Activated T-cell treated with anti-CD3 and anti-CD28 coated beads, Interleukin-2, amount 50 U/mL, for 4 hours (primary cell): Measurements from ENCODE around the gene ISYNA1. TPM values are rescaled to one million over a fixed set of nuclear protein-coding genes. Genes with fewer than 3 reads are reported as not detected.

ENCODE experiments used
- ATAC-seq, 2 donors: fragments of 200-7000 bp; cut with Tn5 transposase; one replicate each; pipeline ENCODE4 v1.10.0; 2021
- DNase-seq: peaks from one replicate; pipeline ENCODE4 v3.0.0-alpha.2; 2020
- H3K27me3 Mint-ChIP-seq: one replicate; pipeline ENCODE4 v1.8.0; 2021; ENCODE audit warnings: low read depth, mixed read lengths
- H3K36me3 Mint-ChIP-seq: one replicate; pipeline ENCODE4 v1.8.0; 2022; ENCODE audit warnings: mixed read lengths; ENCODE audit not compliant: insufficient read depth
- H3K4me1 Mint-ChIP-seq: one replicate; pipeline ENCODE4 v1.8.0; 2021; ENCODE audit warnings: low read depth, mixed read lengths
- H3K4me3 Mint-ChIP-seq: one replicate; pipeline ENCODE4 v1.8.0; 2021; ENCODE audit warnings: mild to moderate bottlenecking, moderate library complexity, mixed read lengths
- H3K9me3 Mint-ChIP-seq: one replicate; pipeline ENCODE4 v1.8.0; 2021; ENCODE audit warnings: mixed read lengths
- total RNA-seq, 3 donors: library from RNA; stranded (reverse); gene quantifications; one replicate each; pipeline ENCODE4 v1.2.1, GENCODE V29; 2021

The ISYNA1 gene
- total RNA-seq, result 10 to 100 TPM; 10.2 to 16.6 (median 14.4) TPM

DNA sequence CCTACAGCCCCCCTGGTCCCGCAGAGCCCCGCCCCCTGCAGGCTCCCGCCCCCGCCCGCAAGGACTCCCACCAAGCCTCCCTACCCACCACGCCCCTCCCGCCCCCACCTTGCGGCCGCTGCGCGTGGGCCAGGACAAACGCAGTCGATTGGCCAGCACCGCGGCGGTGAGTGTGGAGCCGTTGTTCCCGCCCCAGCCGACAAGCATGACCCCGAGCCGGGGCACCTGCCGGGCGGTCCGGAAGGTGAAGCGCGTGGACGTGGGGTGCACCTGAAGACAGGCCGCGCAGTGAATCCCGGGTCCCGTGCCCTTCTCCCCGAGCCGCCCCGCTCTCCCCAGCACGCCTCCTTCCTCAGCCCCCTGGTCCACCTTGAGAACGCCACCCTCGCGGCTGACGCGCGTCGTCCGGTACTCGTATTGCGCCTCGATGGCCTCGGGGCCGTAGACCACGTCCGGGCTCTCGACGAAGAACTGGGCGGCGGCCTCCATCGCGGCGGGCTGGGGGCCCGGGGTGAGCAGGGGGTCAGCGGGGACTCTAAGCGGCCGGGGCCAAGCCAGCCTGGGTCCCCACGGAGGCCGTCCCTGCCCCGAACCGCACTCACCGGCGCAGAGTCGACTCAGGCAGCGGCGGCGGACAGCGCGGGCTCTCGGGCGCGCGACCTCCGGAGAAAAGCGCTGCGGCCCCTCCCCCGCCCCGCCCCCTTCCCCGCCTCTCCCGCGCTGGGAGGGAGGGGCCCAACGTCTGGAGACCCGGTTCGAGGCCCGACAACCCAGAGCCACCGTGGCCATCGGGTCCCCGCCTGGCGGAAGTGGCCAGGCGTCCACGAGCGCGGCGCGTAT is at the start of gene ISYNA1:
Gene ISYNA1, minus strand, starts transcription at position 643 of the 840 bp plus-strand sequence. Its CDS starts 154 bp downstream, at position 489.
- H3K9me3 Mint-ChIP-seq, result peaks cover 3% of the 10 kb centered on the region
- peak within 1 kb of the TSS; percentile 72 for H3K4me3 Mint-ChIP-seq
- H3K36me3 Mint-ChIP-seq, result no peaks in the 10 kb centered on the region
- H3K27me3 Mint-ChIP-seq, result no peaks in the 10 kb centered on the region
- ATAC-seq (peak; percentile 29 to 30), DNase-seq (peak; percentile 58)
- H3K4me1 Mint-ChIP-seq, result peaks cover 24% of the 10 kb centered on the region

- Mint-ChIP-seq H3K4me1 (peaks cover 60% of the 10 kb centered on the region), H3K36me3 (no peaks in the 10 kb centered on the region), H3K9me3 (no peaks in the 10 kb centered on the region), H3K4me3 (no peak overlapping the region), H3K27me3 (no peaks in the 10 kb centered on the region)
- DNase-seq, result no peak
- no peak for ATAC-seq
Observed at GRCh38 chr19:18486746-18487145, 48.8 kb upstream of the ISYNA1 start.

DNA sequence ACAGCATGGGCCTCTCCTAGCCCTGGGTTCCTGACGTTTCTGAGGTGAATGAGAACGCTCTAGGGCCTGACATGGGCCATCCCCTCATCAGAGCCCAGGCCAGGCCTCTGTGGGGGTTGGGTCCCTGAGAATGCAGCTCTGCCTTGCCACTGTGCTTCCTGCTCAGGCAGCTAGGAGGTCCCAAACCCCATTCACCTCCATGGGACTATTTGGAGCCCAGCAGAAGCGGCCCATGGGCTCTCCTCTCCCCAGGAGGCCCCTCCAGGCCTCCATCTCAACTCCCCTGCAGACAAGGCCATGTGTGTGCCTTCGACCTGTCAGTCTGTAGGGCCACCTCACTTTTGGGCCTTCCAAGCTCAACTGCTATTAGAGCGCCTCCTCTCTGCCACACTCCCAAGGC is 47.1 kb upstream of the ISYNA1 start:
- H3K4me3 Mint-ChIP-seq, result no peak overlapping the region
- H3K9me3 Mint-ChIP-seq, result no peaks in the 10 kb centered on the region
- peaks cover 70% of the 10 kb centered on the region for H3K4me1 Mint-ChIP-seq
- ATAC-seq (no peak), DNase-seq (no peak)
- no peaks in the 10 kb centered on the region for H3K36me3 Mint-ChIP-seq
- no peaks in the 10 kb centered on the region for H3K27me3 Mint-ChIP-seq

- ATAC-seq, result no peak
- H3K4me1 Mint-ChIP-seq, result peaks cover 77% of the 10 kb centered on the region
- H3K36me3 Mint-ChIP-seq, result no peaks in the 10 kb centered on the region
- DNase-seq, result no peak
- no peak overlapping the region for H3K4me3 Mint-ChIP-seq
- no peaks in the 10 kb centered on the region for H3K27me3 Mint-ChIP-seq
- no peaks in the 10 kb centered on the region for H3K9me3 Mint-ChIP-seq
Observed at GRCh38 chr19:18483119-18483890, 45.4 kb upstream of the ISYNA1 start.

GRCh38 chr19:18481505-18482222 is 43.7 kb upstream of the ISYNA1 start:
- Mint-ChIP-seq H3K27me3 (no peaks in the 10 kb centered on the region), H3K4me3 (no peak overlapping the region), H3K4me1 (peaks cover 80% of the 10 kb centered on the region), H3K9me3 (no peaks in the 10 kb centered on the region), H3K36me3 (peaks cover 2% of the 10 kb centered on the region)
- no peak for DNase-seq
- ATAC-seq, result peak in 1 of 2 donors; percentile 41

DNA sequence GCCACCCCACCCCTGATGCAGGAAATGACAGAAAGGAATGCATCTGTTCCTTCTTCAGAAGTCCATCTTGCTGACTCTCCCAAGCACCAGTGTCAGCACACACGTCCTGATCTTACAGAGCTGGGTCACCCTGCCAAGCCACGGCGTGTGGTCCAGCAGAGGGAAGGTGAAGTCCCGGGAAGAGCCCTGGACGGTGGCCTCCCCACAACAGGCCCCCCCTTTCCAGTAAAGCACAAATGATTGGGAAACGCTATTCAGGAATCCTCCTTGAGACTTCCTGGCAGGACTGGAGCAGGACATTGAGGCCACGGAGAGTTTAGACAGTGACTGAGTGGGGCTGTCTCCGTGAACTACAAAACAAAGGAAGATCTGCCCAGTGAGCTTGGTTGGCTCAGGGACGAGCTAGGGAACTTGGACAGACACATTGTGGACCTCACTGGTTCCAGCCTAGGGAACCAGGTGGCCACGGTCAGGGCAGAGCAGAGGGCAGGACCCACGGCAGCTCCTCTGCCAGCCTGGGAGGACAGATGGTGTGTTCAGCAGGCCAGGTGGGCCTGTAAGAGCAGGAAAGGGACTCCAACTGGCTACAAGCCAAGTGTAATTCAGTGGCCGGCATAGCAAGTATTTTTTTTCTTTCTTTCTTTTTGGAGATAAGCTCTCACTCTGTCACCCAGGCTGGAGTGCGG is 42.2 kb upstream of the ISYNA1 start:
- H3K9me3 Mint-ChIP-seq, result no peaks in the 10 kb centered on the region
- no peak overlapping the region for H3K4me3 Mint-ChIP-seq
- H3K36me3 Mint-ChIP-seq, result peaks cover 2% of the 10 kb centered on the region
- ATAC-seq (no peak), DNase-seq (no peak)
- peaks cover 82% of the 10 kb centered on the region for H3K4me1 Mint-ChIP-seq
- no peaks in the 10 kb centered on the region for H3K27me3 Mint-ChIP-seq

DNA sequence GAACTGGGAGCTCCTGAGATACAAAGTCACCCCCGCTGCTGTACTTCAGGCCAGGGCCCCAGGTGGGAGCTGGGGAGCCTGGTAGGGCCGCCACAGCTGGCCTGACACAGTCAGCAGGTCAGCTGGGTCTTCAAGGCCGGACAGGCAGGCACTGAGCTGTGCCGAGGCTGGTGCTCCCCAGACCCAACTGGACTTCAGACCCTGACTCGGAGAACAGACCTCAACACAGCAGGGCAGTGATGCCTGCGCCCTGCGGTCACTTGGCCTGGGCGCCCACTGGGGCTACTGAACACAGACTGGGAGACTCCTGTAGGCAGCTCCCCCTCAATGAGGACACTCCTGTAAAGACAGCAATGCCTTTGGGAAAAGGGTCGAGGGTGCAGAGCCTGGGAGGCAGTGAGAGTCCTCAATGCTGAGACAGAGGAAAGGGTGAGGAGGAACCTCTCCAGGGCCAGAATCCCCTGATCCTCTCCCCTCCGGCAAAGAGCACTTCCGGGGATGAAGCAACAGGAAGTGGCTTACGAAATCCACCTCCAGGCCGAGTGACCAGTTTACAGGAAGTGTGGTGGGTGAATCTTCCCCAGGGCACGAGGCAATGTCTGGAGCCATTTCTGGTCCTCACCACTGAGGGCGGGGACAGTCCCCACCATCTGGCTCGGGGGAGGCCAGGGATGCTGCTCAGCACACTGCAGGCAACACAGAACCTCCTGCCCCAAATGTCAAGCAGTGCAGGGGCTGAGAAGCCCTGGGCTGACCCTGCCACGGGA is 40.8 kb upstream of the ISYNA1 start:
- peak; percentile 34 for DNase-seq
- Mint-ChIP-seq H3K36me3 (peaks cover 2% of the 10 kb centered on the region), H3K27me3 (no peaks in the 10 kb centered on the region), H3K4me1 (peaks cover 88% of the 10 kb centered on the region), H3K9me3 (no peaks in the 10 kb centered on the region), H3K4me3 (peak overlapping the region; percentile 62)
- peak; percentile 87 to 89 for ATAC-seq

DNA sequence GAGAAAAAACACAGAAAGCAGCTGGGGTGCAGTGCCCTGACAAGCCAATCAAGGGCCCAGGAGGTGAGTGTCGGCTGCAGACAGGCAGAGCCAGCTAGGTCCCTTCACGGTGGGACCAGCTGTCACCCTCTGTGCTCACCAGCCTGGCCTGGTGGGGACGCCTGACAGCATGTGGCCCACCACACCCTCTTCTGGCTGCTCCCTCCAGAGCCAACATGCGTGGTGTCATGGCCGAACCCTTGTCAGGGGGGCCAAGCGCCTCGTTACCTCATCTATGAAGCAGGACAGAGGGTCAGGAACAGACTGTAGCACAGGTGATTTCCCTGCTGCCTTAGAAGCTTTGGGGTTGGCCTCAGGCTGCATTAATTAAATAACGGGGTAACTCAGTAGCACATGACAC is 40.0 kb upstream of the ISYNA1 start:
- Mint-ChIP-seq H3K27me3 (no peaks in the 10 kb centered on the region), H3K4me3 (no peak overlapping the region), H3K9me3 (no peaks in the 10 kb centered on the region), H3K4me1 (peaks cover 87% of the 10 kb centered on the region), H3K36me3 (peaks cover 2% of the 10 kb centered on the region)
- ATAC-seq (no peak), DNase-seq (no peak)

DNA sequence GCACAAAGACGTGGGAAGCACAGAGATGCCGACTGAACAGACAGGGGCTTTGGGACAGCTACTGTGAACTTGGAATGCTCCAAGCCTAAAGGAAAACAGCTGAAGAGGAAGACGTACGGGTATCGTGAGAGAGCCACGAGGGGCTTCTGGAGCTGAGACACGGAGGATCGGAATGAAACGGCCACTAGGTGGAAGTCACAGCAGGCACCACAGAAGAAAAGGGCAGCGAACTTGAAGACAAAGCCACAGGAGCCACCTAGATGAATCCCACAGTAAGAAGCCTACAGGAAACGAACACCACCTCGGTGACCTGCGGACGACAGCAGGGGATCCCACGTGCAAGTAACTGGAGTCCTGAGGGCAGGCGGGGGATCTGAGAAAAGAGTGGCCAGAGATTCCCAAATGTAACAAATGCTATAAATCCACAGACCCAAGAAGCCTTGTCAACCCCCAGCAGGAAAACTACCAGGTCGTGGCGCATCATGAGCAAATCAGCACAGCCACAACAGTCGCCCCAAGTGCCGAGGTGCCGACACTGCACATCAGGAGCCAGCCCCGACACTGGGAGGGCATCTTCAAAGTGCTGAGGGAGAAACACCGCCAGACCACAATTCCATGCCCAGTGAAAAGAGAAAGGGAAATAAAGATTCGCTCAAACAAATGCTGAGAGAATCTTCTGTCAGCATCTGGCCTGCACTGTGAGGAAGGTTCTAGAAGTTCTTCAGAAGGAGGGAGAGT is 39.3 kb upstream of the ISYNA1 start:
- H3K36me3 Mint-ChIP-seq, result peaks cover 2% of the 10 kb centered on the region
- H3K4me1 Mint-ChIP-seq, result peaks cover 82% of the 10 kb centered on the region
- H3K27me3 Mint-ChIP-seq, result no peaks in the 10 kb centered on the region
- H3K9me3 Mint-ChIP-seq, result no peaks in the 10 kb centered on the region
- DNase-seq (no peak), ATAC-seq (no peak)
- H3K4me3 Mint-ChIP-seq, result no peak overlapping the region

- no peak overlapping the region for H3K4me3 Mint-ChIP-seq
- no peak for DNase-seq
- peaks cover 2% of the 10 kb centered on the region for H3K36me3 Mint-ChIP-seq
- peaks cover 77% of the 10 kb centered on the region for H3K4me1 Mint-ChIP-seq
- no peaks in the 10 kb centered on the region for H3K27me3 Mint-ChIP-seq
- H3K9me3 Mint-ChIP-seq, result no peaks in the 10 kb centered on the region
- ATAC-seq, result no peak
Observed at GRCh38 chr19:18476507-18477041, 38.6 kb upstream of the ISYNA1 start.

DNA sequence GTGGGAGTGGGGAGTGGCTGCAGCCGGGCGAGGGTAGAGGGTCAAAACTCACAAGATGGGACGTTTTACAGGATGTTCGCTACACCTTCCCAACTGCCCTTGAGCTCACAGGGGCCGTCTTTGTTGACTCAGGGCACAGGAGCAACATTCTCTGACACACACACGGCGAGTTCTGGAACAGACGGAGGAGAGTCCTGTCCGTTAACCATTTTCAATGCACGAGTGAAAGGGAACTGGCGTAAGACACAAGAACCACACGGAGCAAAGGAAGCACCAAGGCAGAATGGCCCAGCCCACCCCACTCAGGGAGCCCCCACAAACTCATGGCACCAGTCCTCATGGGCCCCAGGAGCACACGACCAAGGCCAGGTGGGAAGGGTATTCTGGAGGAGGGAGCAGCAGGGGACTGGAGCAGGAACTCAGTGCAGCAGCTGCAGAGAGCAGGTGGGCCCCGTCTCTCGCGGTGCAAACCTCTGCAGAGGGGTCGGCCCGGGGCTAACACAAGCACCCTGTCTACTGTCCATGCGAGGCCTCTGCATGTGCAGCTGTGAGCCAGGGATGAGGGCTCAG is 37.9 kb upstream of the ISYNA1 start:
- Mint-ChIP-seq H3K9me3 (no peaks in the 10 kb centered on the region), H3K36me3 (peaks cover 2% of the 10 kb centered on the region), H3K27me3 (no peaks in the 10 kb centered on the region), H3K4me1 (peaks cover 70% of the 10 kb centered on the region), H3K4me3 (no peak overlapping the region)
- ATAC-seq (no peak), DNase-seq (no peak)

DNA sequence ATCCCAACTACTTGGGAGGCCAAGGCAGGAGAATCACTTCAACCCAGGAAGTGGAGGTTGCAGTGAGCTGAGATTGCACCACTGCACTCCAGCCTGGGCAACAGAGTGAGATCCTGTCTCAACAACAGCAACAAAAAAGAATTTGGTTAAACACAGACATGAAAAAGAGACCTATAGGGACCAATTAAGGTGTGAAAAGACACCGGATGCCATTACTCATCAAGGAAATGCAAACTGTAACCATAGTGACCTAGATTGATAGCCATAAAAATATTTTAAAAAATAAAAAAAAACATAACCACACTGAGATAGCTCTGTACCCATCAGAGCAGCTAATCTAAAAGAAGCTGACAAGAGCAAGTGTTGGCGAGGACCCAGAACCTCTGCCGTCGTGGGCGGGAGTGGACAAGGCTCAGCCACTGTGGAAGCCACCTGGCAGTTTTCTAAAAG is 37.1 kb upstream of the ISYNA1 start:
- no peaks in the 10 kb centered on the region for H3K9me3 Mint-ChIP-seq
- H3K4me3 Mint-ChIP-seq, result peak overlapping the region; percentile 20
- no peak for ATAC-seq
- no peaks in the 10 kb centered on the region for H3K27me3 Mint-ChIP-seq
- no peak for DNase-seq
- H3K4me1 Mint-ChIP-seq, result peaks cover 62% of the 10 kb centered on the region
- peaks cover 2% of the 10 kb centered on the region for H3K36me3 Mint-ChIP-seq
